DND-41 (cell line): ENCODE results near the gene MAP4.

Source experiments
- CTCF ChIP-seq: IDR thresholded peaks from 2 replicates; pipeline ENCODE4 v1.5.1; 2012; ENCODE audit warnings: borderline replicate concordance, low read length, moderate library complexity, mild to moderate bottlenecking; ENCODE audit not compliant: poor library complexity, severe bottlenecking; ENCODE audit errors: extremely low read depth
- EZH2 ChIP-seq: IDR thresholded peaks from 3 replicates; pipeline ENCODE4 v1.6.1; 2012; ENCODE audit warnings: borderline replicate concordance, low read depth, mild to moderate bottlenecking, moderate library complexity, low read length, inconsistent platforms; ENCODE audit not compliant: severe bottlenecking

- TF ChIP-seq CTCF (no peak), EZH2 (no peak)
Measured at GRCh38 chr3:47950453-47951169, 65.6 kb downstream of the MAP4 start.
